ENCODE results near the gene PRKCQ.

Gene PRKCQ

DNA sequence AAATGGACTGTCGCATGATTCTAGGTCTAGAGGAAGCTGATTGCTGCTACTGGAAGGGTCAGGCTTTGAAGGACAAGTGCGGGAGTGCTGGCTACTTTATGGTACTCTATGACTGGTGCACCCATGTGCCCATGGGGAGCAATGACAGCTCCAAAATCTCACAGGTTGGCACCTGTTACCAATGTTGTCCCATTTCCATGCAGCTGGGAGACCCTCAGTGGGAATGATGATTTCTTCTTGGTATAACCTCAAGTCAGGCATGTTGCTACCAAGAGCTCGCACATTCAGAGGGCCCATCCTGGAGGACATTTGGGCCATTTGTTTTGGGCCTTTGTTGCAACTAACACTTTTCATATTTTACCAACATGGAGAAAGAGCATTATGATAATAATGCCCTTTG, 174.4 kb downstream of the PRKCQ start:
- H3K4me3 ChIP-seq (ENCODE audit: low read depth, low read length) = no peak overlapping the region
- in situ Hi-C loops (cut with HindIII; ENCODE audit: low sequenced_read_pairs) = no loop called here
- DNase-seq (ENCODE audit: low read depth, low spot score) = no peak
- TF ChIP-seq, protein P1, sequence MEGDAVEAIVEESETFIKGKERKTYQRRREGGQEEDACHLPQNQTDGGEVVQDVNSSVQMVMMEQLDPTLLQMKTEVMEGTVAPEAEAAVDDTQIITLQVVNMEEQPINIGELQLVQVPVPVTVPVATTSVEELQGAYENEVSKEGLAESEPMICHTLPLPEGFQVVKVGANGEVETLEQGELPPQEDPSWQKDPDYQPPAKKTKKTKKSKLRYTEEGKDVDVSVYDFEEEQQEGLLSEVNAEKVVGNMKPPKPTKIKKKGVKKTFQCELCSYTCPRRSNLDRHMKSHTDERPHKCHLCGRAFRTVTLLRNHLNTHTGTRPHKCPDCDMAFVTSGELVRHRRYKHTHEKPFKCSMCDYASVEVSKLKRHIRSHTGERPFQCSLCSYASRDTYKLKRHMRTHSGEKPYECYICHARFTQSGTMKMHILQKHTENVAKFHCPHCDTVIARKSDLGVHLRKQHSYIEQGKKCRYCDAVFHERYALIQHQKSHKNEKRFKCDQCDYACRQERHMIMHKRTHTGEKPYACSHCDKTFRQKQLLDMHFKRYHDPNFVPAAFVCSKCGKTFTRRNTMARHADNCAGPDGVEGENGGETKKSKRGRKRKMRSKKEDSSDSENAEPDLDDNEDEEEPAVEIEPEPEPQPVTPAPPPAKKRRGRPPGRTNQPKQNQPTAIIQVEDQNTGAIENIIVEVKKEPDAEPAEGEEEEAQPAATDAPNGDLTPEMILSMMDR (IDR thresholded peaks at IDR 0.05; ENCODE audit: low read depth, low read length) = no peak

DNA sequence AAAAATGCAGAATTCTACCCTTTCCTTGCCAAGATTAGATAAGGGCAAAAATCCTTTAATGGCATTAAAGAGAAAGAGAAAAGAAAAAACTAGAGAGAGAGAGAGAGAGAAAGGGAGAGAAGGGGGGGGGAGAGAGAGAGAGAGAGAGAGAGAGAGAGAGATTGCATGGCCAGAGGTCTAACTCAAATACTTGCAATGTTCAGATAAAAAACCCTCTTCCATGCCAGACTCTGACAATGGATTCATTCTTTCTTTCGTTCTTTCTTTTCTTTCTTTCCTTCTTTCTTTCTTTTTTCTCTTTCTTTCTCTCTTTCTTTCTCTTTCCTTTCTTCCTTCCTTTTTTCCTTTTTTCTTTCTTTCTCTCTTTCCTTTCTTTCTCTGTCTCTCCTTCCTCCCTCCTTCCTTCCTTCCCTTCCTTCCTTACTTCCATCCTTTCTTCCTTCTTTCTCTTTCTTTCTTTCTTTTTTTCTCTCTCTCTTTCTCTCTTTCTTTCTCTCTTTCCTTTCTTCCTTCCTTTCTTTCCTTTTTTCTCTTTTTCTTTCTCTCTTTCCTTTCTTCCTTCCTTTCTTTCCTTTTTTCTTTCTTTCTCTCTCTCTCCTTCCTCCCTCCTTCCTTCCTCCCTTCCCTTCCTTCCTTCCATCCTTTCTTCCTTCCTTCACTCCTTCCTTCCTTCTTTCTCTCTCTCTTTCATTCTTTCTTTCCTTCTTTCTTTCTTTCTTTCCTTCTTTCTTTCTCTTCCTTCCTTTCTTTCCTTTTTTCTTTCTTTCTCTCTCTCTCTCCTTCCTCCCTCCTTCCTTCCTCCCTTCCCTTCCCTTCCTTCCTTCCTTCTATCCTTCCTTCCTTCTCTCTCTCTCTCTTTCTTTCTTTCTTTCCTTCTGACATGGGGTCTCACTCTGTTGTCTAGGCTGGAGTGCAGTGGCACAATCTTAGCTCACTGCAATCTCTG, 175.7 kb downstream of the PRKCQ start:
- TF ChIP-seq, protein P1 (IDR thresholded peaks at IDR 0.05; ENCODE audit: low read depth, low read length) = no peak
- no peak overlapping the region for H3K4me3 ChIP-seq (ENCODE audit: low read depth, low read length)
- DNase-seq (ENCODE audit: low read depth, low spot score) = no peak
- in situ Hi-C loops (cut with HindIII; ENCODE audit: low sequenced_read_pairs) = no loop called here

DNA sequence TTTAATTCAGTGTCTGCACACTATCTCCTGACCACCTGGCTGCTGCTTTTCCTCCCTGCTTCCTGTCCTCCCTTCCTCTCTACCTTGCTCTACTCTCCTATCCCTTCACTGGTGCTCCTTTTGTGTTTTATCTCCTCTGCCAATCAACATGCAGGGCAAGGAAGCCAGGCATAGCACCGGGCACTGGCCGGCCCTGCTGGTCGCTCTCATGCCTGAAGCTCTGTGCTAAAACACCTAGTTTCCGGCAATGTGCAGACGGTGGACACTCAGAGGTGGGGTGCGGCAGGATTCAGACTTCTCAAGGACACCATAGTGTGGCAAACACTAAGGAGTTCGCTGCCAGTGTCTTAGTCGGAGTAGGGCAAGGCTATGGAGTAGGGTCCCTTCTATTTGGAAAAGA, 177.1 kb downstream of the PRKCQ start:
- no peak for DNase-seq (ENCODE audit: low read depth, low spot score)
- H3K4me3 ChIP-seq (ENCODE audit: low read depth, low read length) = no peak overlapping the region
- in situ Hi-C loops (cut with HindIII; ENCODE audit: low sequenced_read_pairs) = no loop called here
- TF ChIP-seq, protein P1 (IDR thresholded peaks at IDR 0.05; ENCODE audit: low read depth, low read length) = no peak

DNA sequence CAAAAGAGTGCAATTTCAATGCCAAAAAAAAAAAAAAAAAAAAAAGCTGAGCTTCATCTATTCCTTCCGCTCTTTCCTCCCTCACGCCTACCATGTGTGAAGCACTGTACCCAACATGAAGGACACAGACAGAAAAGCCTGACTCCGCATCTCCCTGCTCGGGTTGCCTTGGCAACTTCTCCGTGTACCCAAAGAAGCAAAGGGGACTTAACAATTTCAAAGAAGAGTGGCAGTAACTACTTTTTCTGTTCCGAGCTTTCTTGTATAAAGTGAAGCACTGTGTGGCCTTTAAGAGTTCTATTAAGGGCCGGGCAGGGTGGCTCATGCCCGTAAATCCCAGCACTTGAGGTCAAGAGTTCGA, 177.7 kb downstream of the PRKCQ start:
- TF ChIP-seq, protein P1 (IDR thresholded peaks at IDR 0.05; ENCODE audit: low read depth, low read length) = no peak
- DNase-seq (ENCODE audit: low read depth, low spot score) = no peak
- H3K4me3 ChIP-seq (ENCODE audit: low read depth, low read length) = no peak overlapping the region
- in situ Hi-C loops (cut with HindIII; ENCODE audit: low sequenced_read_pairs) = no loop called here

DNA sequence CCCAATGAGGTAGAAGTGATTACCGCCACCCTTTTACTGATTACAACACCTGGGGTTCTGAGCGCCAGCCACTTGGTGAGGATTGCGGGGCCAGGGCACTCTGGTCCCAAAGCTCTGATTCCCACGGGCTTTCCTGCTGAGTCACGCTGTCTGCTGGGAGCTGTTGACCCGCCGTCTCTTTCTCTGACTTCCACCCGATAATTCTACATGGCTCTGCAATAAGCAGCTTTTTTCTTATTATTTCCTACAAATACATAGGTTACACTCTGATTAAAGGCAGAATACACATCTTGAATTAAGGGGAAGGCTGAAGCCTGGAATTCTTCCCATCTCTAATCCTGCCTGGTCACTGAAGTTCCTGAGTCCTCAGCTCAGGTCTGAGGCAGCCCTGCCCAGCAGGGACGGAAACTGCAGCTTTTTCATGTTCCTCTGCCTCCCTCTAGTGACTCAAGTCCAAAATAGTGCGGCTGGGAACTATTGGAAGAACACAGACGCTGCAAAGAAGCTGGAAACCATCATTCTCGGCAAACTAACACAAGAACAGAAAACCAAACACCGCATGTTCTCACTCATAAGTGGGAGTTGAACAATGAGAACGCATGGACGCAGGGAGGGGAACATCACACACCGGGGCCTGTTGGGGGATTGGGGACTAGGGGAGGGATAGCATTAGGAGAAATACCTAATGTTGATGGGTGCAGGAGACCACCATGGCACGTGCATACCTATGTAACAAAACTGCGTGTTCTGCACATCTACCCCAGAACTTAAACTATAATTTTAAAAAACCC, 178.3 kb downstream of the PRKCQ start:
- TF ChIP-seq, protein P1 (IDR thresholded peaks at IDR 0.05; ENCODE audit: low read depth, low read length) = peak; percentile 75
- DNase-seq (ENCODE audit: low read depth, low spot score) = peak; percentile 94
- peak overlapping the region; percentile 30 for H3K4me3 ChIP-seq (ENCODE audit: low read depth, low read length)
- in situ Hi-C loops (cut with HindIII; ENCODE audit: low sequenced_read_pairs) = no loop called here

DNA sequence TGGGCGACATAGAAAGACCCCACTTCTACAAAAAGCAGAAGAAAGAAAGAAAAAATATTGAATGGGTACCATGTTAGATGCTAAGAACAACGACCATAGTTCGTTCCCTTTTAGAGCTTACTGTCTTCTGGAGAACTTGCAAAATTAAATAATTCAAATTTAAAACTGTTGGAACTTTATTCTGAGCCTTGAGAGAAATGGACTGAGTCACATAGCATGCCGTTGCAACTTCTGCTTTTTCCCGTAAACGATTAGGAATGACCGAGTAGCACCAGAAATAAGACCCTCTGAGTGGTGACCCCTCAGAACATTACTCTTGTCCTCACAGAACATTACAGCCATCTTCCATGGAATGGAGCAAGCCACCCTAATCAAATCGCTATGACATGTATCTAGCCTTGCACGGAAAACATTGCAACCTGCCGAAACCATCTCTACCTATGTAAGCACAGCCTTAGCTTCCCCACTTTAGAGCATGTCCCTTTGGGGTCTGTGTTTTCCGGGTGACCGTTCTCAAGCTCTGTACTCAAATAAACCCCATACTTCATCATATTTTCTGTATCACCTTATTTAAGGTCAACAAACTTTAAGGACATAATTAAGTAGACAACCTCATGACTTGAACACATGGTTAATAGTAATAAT, 179.1 kb downstream of the PRKCQ start:
- TF ChIP-seq, protein P1 (IDR thresholded peaks at IDR 0.05; ENCODE audit: low read depth, low read length) = no peak
- no peak overlapping the region for H3K4me3 ChIP-seq (ENCODE audit: low read depth, low read length)
- no peak for DNase-seq (ENCODE audit: low read depth, low spot score)
- in situ Hi-C loops (cut with HindIII; ENCODE audit: low sequenced_read_pairs) = no loop called here
